Activated T-cell treated with anti-CD3 and anti-CD28 coated beads for 24 hours (primary cell): ENCODE data around the gene MICAL1.

ENCODE experiments used
- DNase-seq: peaks from one replicate; pipeline ENCODE4 v3.0.0-alpha.2; 2020; ENCODE audit warnings: low read depth

MICAL1 gene

DNA sequence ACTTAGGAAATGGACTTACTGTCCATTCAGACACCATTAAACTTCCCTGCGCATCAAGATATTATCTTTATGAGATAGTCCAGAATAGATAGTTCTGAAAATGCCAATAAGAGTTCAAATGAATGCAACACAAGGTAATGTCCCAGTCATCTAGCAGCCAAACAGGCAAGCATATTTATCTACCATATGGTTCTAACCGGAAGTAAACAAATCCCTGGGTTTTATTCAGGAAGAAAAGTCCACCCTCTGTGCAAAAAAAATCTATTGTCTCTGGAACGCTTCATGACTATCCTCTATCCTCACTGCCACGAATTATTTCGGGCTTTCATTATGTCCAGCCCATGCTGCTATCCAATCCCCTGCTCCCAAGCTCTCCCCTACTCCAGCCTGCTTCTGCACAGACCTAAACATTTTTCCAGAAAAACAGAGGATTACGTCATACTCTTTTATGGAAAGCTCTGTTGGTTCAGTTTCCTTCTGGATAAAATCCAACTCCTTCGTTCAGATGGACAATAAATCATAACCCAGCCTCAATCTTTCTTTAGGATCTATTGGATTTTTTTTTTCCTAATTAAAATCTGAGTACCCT lies 26.6 kb downstream of the MICAL1 start:
- DNase-seq = no peak

DNA sequence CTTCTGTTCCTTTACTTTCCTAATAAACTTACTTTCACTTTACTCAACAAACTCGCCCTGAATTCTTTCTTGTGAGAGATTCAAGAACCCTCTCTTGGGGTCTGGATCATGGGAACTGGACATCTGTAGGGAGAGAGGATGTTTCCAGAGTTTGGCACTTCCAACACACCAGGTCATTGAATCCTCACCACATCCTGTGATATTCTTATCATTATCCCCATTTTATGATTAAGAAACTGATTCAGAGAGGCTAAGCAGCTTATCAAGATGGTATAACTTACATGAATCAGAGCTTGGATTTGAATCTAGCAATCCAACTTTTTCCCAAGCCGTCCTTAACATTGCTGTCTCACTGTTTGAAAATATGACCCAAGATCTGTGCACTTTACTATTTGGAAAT lies 30.6 kb downstream of the MICAL1 start:
- DNase-seq = no peak

DNA sequence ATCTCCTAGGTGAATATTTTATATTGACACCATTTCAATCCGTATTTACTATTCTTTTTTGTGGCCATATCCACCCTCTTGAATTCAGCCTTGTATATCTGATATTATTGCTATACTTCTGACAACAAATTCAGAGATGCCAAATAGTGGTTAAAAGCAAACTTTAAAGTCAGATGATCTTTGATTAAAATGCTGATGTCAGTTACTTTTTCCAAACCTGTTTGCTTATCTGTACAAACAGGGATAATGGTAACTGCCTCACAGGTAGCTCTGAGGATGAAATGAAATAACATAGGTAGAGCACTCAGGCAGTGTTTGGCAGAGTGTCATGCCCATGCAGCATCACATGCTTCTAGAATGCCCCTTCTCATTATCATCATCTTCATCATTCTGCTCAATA lies 34.4 kb downstream of the MICAL1 start:
- DNase-seq = no peak

DNA sequence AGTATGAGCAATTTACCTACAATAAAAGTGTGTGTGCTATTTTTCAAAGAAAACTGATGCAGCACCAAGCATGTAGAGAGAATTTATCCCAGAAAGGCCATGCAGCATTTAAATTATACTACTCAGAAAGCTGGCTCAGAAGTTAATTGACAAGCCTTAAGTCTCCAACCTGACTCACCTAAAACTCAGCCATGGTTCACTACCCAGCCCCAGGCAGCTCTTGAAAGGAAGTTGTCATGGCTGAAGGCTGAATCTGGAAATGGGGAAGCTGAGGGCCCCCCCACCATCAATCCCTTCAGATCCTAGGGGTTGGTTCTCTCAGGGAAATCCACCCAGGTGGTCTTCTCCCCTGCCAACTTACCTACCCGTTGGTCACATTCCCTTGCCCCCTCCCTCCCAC lies 34.8 kb downstream of the MICAL1 start:
- DNase-seq = no peak

DNA sequence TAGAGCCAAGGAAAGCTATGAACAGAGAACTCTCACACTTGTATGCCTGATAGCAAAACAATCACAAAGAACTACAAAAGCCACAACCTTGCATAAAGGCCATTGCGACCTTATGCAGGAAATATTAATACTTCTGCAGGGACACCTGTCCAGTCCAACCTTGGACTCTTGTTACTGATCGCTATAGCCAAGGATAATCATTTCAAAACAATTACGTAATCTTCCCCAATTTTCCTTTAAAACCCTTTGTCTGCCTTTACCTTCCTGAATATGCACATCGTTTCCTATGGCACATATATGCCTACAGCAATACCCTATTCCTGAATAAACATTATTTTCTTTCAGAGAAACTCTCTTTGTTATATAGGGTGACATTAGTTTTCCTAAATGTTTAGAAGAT lies 37.9 kb downstream of the MICAL1 start:
- DNase-seq = no peak

DNA sequence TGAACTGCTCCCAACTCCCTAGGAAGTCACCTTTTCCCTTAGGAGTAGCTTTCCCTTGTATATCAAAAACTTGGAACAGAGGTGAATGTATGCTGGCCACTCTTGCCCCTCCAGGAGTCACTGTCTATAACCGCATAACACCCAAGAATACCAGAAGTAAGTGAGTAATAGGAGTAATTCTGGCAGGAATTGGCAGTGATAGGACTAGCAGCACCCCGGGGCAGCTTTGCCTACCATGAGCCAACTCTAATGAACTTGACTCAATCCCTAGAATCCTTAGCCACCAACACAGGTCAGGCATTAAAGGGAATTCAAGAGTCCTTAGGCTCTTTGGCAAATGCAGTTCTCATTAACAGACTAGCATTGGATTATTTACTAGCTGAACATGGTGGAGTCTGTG lies 44.5 kb downstream of the MICAL1 start:
- DNase-seq = no peak

DNA sequence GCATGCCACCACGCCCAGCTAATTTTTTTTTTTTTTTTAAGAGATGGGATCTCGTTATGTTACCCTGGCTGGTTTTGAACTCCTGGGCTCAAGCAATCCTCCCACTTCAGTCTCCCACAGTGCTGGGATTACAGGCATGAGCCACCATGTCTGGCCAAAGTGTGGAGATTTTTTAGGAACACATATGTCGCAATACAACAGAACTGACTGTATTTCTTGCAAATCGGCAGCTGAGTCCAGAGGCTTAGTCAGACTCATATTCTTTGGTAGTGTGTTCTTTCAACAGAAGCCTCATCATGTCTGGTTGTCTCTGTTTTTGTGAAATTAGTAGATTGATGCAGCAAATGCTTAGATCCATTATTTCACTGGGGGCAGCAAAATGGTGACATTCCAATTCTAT lies 49.4 kb downstream of the MICAL1 start:
- no peak for DNase-seq

DNA sequence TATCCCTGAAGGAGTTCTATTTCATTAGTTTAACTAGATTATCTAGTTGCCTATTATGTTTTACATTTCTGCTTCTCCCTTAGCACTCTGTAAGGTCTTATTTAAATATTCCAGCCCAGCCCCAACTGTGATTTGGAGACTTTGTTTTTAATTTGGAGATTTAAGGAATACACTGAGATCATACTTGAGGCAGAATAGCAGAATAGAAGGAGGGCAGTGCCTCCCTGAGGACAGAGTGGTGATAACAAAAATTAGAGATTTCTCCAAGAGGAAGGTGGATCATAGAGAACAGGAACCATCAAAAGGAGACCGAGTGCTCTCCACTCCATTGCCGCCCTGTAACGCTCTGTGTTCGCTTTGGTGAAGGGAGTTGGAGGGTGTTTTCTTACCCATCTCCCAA lies 58.6 kb downstream of the MICAL1 start:
- no peak for DNase-seq

DNA sequence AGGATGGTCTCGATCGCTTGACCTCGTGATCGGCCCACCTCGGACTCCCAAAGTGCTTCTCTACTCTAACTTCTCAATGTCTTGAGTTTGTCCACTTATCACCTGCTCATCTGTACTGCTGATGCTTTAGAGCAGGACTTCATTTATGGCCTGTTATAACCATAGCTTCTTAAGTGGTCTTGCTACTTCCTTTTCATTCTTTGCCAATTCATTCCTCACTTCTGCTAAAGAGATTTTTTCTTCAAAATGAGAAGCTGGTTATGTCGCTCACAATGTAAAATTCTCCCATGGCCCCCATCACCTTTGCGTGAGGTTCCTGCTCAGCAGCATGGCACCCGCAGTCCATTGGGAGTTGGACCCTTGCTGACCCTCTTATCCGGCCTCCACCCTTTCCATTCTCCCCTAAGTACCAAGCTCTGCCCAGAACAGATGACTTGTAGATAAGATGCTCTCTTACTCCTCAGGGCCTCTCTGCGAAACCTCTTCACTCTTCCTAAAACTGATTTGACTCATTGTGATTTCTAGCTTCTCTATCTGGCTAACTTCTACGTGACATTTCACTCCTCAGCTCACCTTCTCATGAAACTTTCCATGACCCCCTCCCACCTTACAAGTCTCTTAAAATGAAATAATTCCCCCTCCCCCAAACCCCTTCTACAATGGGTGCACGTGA lies 59.4 kb downstream of the MICAL1 start:
- DNase-seq = no peak
